ENCODE measurements around the gene LIG4. TPM values are rescaled to one million over a fixed set of nuclear protein-coding genes. Genes with fewer than 3 reads are reported as not detected.

LIG4 gene
- total RNA-seq, 1 experiment from 2014 or later, result 5.7 TPM

DNA sequence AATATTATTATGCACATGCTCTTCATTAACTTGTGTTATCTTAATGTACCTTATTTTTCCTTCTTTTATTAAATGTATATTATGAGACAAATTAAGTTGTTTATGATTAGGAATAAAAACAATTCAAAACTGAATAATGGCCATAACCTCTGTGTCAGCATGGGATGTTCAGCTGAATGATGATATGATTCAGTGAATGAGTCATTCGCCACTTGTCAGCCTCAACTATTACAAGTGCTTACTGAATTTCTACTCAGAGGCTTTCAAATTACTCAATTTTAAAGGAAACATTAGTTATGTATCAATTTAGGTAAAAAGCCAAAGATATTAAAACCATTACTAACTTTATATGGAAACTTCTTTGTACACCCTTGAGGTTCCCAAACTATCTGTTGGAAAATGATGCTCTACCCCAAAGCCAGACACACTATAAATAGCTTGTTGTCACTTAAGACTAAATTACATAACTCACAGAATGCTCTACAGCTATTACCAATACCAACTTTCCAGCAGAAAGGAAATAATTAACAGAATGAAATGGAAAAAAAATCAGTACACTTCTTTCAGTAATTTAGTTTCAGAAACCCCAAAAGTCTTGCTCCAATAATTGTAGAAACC is 14.4 kb downstream of the LIG4 start:
- POLR2A ChIA-PET, result no interaction called here
- Mint-ChIP-seq H3K9me3 (peaks cover 13% of the 10 kb centered on the region), H3K4me3 (no peak overlapping the region), H3K27ac (no peak overlapping the region), H3K36me3 (0 out of 2 replicates have a peak, but pooled peaks cover 3% of the 10 kb centered on the region), H3K27me3 (ENCODE audit: low read depth) (no peaks in the 10 kb centered on the region), H3K4me1 (peaks cover 12% of the 10 kb centered on the region)
- DNase-seq (ENCODE audit: low spot score) (no peak), ATAC-seq (no peak)
- TF ChIP-seq, protein P1, sequence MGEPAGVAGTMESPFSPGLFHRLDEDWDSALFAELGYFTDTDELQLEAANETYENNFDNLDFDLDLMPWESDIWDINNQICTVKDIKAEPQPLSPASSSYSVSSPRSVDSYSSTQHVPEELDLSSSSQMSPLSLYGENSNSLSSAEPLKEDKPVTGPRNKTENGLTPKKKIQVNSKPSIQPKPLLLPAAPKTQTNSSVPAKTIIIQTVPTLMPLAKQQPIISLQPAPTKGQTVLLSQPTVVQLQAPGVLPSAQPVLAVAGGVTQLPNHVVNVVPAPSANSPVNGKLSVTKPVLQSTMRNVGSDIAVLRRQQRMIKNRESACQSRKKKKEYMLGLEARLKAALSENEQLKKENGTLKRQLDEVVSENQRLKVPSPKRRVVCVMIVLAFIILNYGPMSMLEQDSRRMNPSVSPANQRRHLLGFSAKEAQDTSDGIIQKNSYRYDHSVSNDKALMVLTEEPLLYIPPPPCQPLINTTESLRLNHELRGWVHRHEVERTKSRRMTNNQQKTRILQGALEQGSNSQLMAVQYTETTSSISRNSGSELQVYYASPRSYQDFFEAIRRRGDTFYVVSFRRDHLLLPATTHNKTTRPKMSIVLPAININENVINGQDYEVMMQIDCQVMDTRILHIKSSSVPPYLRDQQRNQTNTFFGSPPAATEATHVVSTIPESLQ (CRISPR knock-in tag; IDR thresholded peaks at IDR 0.05), result no peak
- TF ChIP-seq ZNF263 (CRISPR knock-in tag; IDR thresholded peaks at IDR 0.05; ENCODE audit: low read depth) (no peak), GRHL2 (CRISPR knock-in tag; IDR thresholded peaks at IDR 0.05; ENCODE audit: insufficient replicate concordance, severe bottlenecking) (no peak), IRF2 (CRISPR knock-in tag; IDR thresholded peaks at IDR 0.05; ENCODE audit: borderline replicate concordance, low read depth) (no peak), ZNF396 (CRISPR knock-in tag; IDR thresholded peaks at IDR 0.05; ENCODE audit: borderline replicate concordance) (no peak), ZNF121 (CRISPR knock-in tag; IDR thresholded peaks at IDR 0.05) (no peak), NFATC4 (CRISPR knock-in tag; IDR thresholded peaks at IDR 0.05) (no peak), KAT7 (CRISPR knock-in tag; IDR thresholded peaks at IDR 0.05; ENCODE audit: borderline replicate concordance) (no peak)
- TF ChIP-seq, protein P2, sequence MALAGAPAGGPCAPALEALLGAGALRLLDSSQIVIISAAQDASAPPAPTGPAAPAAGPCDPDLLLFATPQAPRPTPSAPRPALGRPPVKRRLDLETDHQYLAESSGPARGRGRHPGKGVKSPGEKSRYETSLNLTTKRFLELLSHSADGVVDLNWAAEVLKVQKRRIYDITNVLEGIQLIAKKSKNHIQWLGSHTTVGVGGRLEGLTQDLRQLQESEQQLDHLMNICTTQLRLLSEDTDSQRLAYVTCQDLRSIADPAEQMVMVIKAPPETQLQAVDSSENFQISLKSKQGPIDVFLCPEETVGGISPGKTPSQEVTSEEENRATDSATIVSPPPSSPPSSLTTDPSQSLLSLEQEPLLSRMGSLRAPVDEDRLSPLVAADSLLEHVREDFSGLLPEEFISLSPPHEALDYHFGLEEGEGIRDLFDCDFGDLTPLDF (CRISPR knock-in tag; IDR thresholded peaks at IDR 0.05), result no peak
- CTCF ChIA-PET, result no interaction called here

DNA sequence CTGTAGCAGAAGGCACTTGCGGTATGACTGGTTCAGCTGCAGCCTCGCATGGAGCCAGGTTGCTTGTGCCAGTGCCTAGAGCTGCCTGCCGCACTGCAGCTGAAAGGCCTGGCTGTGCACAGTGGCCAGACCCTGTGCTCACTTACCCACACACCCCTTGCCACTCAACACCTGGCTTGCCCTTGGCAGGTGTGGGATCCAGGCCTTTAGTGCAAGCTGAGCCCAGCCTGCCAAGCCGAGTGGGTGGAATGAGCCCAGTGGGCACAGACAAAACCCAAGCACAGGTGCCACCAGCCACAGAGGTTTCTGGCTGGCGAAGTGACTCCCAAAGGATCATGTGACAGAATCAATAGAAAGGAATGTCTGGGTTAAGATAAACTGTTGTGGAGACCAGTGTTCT is 19.5 kb downstream of the LIG4 start:
- CTCF ChIA-PET, result no interaction called here
- H3K36me3 Mint-ChIP-seq, result 0 out of 2 replicates have a peak, but pooled peaks cover 3% of the 10 kb centered on the region

More for the DNA sequence above, 19.5 kb downstream of the LIG4 start:
- H3K27me3 Mint-ChIP-seq (ENCODE audit: low read depth), result no peaks in the 10 kb centered on the region
- ATAC-seq (no peak), DNase-seq (ENCODE audit: low spot score) (no peak)
- POLR2A ChIA-PET, result no interaction called here
- no peak overlapping the region for H3K4me3 Mint-ChIP-seq
- H3K27ac Mint-ChIP-seq, result no peak overlapping the region
- TF ChIP-seq, protein P3, sequence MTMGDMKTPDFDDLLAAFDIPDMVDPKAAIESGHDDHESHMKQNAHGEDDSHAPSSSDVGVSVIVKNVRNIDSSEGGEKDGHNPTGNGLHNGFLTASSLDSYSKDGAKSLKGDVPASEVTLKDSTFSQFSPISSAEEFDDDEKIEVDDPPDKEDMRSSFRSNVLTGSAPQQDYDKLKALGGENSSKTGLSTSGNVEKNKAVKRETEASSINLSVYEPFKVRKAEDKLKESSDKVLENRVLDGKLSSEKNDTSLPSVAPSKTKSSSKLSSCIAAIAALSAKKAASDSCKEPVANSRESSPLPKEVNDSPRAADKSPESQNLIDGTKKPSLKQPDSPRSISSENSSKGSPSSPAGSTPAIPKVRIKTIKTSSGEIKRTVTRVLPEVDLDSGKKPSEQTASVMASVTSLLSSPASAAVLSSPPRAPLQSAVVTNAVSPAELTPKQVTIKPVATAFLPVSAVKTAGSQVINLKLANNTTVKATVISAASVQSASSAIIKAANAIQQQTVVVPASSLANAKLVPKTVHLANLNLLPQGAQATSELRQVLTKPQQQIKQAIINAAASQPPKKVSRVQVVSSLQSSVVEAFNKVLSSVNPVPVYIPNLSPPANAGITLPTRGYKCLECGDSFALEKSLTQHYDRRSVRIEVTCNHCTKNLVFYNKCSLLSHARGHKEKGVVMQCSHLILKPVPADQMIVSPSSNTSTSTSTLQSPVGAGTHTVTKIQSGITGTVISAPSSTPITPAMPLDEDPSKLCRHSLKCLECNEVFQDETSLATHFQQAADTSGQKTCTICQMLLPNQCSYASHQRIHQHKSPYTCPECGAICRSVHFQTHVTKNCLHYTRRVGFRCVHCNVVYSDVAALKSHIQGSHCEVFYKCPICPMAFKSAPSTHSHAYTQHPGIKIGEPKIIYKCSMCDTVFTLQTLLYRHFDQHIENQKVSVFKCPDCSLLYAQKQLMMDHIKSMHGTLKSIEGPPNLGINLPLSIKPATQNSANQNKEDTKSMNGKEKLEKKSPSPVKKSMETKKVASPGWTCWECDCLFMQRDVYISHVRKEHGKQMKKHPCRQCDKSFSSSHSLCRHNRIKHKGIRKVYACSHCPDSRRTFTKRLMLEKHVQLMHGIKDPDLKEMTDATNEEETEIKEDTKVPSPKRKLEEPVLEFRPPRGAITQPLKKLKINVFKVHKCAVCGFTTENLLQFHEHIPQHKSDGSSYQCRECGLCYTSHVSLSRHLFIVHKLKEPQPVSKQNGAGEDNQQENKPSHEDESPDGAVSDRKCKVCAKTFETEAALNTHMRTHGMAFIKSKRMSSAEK (CRISPR knock-in tag; IDR thresholded peaks at IDR 0.05; ENCODE audit: borderline replicate concordance), result no peak
- TF ChIP-seq GABPB1 (CRISPR knock-in tag; IDR thresholded peaks at IDR 0.05) (no peak), JUN (CRISPR knock-in tag; IDR thresholded peaks at IDR 0.05) (no peak), MYBL2 (CRISPR knock-in tag; IDR thresholded peaks at IDR 0.05) (no peak), CREM (CRISPR knock-in tag; IDR thresholded peaks at IDR 0.05) (no peak), ZNF232 (CRISPR knock-in tag; IDR thresholded peaks at IDR 0.05) (no peak), OVOL2 (CRISPR knock-in tag; IDR thresholded peaks at IDR 0.05; ENCODE audit: borderline replicate concordance) (no peak)
- TF ChIP-seq, protein P4, sequence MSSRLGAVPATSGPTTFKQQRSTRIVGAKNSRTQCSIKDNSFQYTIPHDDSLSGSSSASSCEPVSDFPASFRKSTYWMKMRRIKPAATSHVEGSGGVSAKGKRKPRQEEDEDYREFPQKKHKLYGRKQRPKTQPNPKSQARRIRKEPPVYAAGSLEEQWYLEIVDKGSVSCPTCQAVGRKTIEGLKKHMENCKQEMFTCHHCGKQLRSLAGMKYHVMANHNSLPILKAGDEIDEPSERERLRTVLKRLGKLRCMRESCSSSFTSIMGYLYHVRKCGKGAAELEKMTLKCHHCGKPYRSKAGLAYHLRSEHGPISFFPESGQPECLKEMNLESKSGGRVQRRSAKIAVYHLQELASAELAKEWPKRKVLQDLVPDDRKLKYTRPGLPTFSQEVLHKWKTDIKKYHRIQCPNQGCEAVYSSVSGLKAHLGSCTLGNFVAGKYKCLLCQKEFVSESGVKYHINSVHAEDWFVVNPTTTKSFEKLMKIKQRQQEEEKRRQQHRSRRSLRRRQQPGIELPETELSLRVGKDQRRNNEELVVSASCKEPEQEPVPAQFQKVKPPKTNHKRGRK (CRISPR knock-in tag; IDR thresholded peaks at IDR 0.05; ENCODE audit: borderline replicate concordance), result no peak
- TF ChIP-seq, protein P5, sequence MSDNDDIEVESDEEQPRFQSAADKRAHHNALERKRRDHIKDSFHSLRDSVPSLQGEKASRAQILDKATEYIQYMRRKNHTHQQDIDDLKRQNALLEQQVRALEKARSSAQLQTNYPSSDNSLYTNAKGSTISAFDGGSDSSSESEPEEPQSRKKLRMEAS (CRISPR knock-in tag; IDR thresholded peaks at IDR 0.05), result no peak
- TF ChIP-seq, protein P6, sequence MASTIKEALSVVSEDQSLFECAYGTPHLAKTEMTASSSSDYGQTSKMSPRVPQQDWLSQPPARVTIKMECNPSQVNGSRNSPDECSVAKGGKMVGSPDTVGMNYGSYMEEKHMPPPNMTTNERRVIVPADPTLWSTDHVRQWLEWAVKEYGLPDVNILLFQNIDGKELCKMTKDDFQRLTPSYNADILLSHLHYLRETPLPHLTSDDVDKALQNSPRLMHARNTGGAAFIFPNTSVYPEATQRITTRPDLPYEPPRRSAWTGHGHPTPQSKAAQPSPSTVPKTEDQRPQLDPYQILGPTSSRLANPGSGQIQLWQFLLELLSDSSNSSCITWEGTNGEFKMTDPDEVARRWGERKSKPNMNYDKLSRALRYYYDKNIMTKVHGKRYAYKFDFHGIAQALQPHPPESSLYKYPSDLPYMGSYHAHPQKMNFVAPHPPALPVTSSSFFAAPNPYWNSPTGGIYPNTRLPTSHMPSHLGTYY (CRISPR knock-in tag; IDR thresholded peaks at IDR 0.05), result no peak
- TF ChIP-seq, protein P7, sequence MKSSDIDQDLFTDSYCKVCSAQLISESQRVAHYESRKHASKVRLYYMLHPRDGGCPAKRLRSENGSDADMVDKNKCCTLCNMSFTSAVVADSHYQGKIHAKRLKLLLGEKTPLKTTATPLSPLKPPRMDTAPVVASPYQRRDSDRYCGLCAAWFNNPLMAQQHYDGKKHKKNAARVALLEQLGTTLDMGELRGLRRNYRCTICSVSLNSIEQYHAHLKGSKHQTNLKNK (CRISPR knock-in tag; IDR thresholded peaks at IDR 0.05), result no peak
- peaks cover 5% of the 10 kb centered on the region; the same call in 1 of the 2 replicates for H3K4me1 Mint-ChIP-seq
- H3K9me3 Mint-ChIP-seq, result peaks cover 18% of the 10 kb centered on the region
